DOHH2 (cell line): Measurements from ENCODE around the gene PIGL.

Experiments
- H3F3A ChIP-seq: fragments of 200-600 bp; sonication (generic), shearing (Covaris generic); 2 replicates; pipeline ENCODE4 v1.6.0; 2016; ENCODE audit warnings: antibody characterized with exemption, mild to moderate bottlenecking; ENCODE audit not compliant: control insufficient read depth, insufficient read depth
- H3K27ac ChIP-seq: fragments of 200-600 bp; sonication (generic); 2 replicates; pipeline ENCODE4 v1.5.1; 2014; ENCODE audit warnings: low read depth, mild to moderate bottlenecking, low read length, moderate library complexity
- H3K27me3 ChIP-seq: fragments of 200-600 bp; sonication (generic); 2 replicates; pipeline ENCODE4 v1.6.1; 2014; ENCODE audit warnings: mild to moderate bottlenecking, low read length, mixed read lengths; ENCODE audit not compliant: control insufficient read depth
- H3K36me3 ChIP-seq: fragments of 200-600 bp; sonication (generic); 2 replicates; pipeline ENCODE4 v1.6.1; 2014; ENCODE audit warnings: mild to moderate bottlenecking, low read length, moderate library complexity, mixed read lengths; ENCODE audit not compliant: control insufficient read depth
- H3K4me1 ChIP-seq: fragments of 200-600 bp; sonication (generic); 2 replicates; pipeline ENCODE4 v1.6.1; 2014; ENCODE audit warnings: mild to moderate bottlenecking, low read length, mixed read lengths; ENCODE audit not compliant: control insufficient read depth
- H3K4me2 ChIP-seq: fragments of 200-600 bp; sonication (generic); 2 replicates; pipeline ENCODE4 v1.6.0; 2014; ENCODE audit warnings: mild to moderate bottlenecking, low read length, moderate library complexity
- H3K4me3 ChIP-seq: fragments of 200-600 bp; sonication (generic); 2 replicates; pipeline ENCODE4 v1.5.1; 2014; ENCODE audit warnings: mild to moderate bottlenecking, low read length, mixed read lengths
- H3K79me2 ChIP-seq: fragments of 200-600 bp; sonication (generic); 2 replicates; pipeline ENCODE4 v1.6.1; 2014; ENCODE audit warnings: mild to moderate bottlenecking, low read length, mixed read lengths; ENCODE audit not compliant: control insufficient read depth
- H3K9me2 ChIP-seq: fragments of 200-600 bp; sonication (generic); replicated peaks from 2 replicates; pipeline ENCODE4 v1.6.1; 2014; ENCODE audit warnings: mild to moderate bottlenecking, low read length, mixed read lengths; ENCODE audit not compliant: control insufficient read depth
- H3K9me3 ChIP-seq: fragments of 200-600 bp; sonication (generic); 2 replicates; pipeline ENCODE4 v1.6.1; 2014; ENCODE audit warnings: antibody characterized with exemption, low read length, mixed read lengths; ENCODE audit not compliant: control insufficient read depth, insufficient read depth
- H4K20me1 ChIP-seq: fragments of 200-600 bp; sonication (generic); 2 replicates; pipeline ENCODE4 v1.6.0; 2014; ENCODE audit warnings: low read depth, mild to moderate bottlenecking, antibody characterized with exemption, low read length, moderate library complexity; ENCODE audit not compliant: control insufficient read depth, insufficient read depth
- CTCF ChIP-seq: fragments of 200-600 bp; sonication (generic); IDR thresholded peaks from one replicate; pipeline ENCODE4 v1.5.1; 2014; ENCODE audit warnings: antibody characterized with exemption, mild to moderate bottlenecking, low read depth, low read length; ENCODE audit not compliant: poor library complexity, severe bottlenecking
- EZH2phosphoT487 ChIP-seq: fragments of 200-600 bp; sonication (generic); IDR thresholded peaks from 2 replicates; pipeline ENCODE4 v1.6.1; 2017; ENCODE audit warnings: borderline replicate concordance, mild to moderate bottlenecking, antibody characterized with exemption, low read length, moderate library complexity, mixed read lengths

The PIGL gene

DNA sequence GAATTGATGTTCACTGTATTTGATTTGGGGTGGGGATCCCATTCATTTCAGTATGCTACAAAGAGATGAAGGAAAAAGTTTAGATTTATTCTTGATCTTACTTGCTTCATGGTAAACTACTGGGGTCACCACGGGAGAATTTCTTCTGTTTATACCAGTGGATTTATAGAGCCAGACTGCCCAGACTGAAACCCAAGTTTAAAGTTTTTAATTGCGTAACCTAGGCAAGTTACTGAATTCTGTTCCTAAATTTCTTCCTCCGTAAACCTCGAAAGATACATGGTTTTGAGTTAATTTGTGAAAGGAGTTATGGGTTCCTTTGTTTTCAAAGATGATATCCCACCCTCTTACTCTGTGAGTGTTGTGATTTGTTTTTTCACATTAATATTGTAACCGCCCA lies 26.4 kb downstream of the PIGL start:
- TF ChIP-seq EZH2phosphoT487 (no peak), CTCF (no peak)
- H3K79me2 ChIP-seq, result no peaks in the 10 kb centered on the region; the same call in none of the 2 replicates
- no peaks in the 10 kb centered on the region for H3K27me3 ChIP-seq
- no peaks in the 10 kb centered on the region for H3K36me3 ChIP-seq
- no peaks in the 10 kb centered on the region for H4K20me1 ChIP-seq
- no peaks in the 10 kb centered on the region for H3K4me1 ChIP-seq
- no peak overlapping the region for H3K27ac ChIP-seq
- no peak overlapping the region for H3K4me3 ChIP-seq
- H3K9me2 ChIP-seq, result no peaks in the 10 kb centered on the region
- no peak overlapping the region for H3K4me2 ChIP-seq
- H3K9me3 ChIP-seq, result no peaks in the 10 kb centered on the region
- peaks cover 5% of the 10 kb centered on the region; the same call in 1 of the 2 replicates for H3F3A ChIP-seq

DNA sequence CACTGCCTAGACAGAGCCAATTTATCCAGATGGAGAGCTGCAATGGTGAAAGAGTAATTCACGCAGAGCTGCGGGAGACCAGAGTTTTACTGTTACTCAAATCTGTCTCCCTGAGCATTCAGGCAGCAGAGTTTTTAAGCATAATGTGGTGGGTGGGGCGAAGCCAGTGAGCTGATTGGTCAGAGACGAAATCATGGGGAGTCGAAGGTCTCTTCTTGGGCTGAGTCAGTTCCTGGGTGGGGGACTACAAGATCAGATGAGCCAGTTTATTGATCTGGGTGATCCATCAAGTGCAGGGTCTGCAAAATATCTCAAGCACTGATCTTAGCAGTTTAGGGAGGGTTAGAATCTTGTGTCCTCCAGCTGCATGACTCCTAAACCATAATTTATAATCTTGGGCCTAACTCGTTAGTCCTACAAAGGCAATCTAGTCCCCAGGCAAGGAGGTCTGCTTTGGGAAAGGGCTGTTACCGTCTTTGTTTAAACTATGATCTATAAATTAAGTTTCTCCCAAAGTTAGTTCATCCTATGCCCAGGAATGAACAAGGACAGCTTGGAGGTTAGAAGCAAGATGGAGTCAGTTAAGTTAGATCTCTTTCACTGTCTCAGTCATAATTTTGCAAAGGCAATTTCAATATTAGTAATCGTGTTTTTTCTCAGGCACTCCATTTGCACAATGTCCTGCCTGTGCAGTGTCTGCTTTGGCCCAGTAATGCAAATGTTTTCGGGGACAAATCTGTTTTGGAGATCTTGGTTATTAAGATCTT lies 27.0 kb downstream of the PIGL start:
- Histone ChIP-seq H3K4me3 (no peak overlapping the region), H4K20me1 (no peaks in the 10 kb centered on the region), H3K4me1 (no peaks in the 10 kb centered on the region), H3K9me3 (no peaks in the 10 kb centered on the region), H3K36me3 (0 out of 2 replicates have a peak, but pooled peaks cover 3% of the 10 kb centered on the region), H3K9me2 (no peaks in the 10 kb centered on the region), H3K4me2 (no peak overlapping the region), H3F3A (peaks cover 5% of the 10 kb centered on the region; the same call in 1 of the 2 replicates), H3K27me3 (no peaks in the 10 kb centered on the region), H3K27ac (no peak overlapping the region), H3K79me2 (peaks cover 3% of the 10 kb centered on the region)
- TF ChIP-seq CTCF (no peak), EZH2phosphoT487 (no peak)

DNA sequence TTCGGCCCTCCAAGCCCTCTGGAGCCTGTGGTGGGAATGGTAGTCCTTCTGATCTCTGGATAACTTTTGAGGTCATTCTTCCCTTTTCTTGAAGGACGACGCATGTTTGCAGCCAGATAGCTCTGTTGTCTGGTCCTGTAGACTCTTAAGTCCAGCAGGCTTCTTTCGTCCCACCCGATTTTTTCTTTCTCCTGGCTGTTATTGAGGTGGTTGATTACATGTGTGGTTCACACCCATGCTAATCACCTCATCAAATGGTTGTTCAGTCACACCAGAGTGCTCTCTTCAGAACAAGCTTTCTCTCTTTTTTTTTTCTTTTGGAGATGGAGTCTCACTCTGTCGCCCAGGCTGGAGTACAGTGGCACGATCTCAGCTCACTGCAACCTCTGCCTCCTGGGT lies 30.6 kb downstream of the PIGL start:
- H3F3A ChIP-seq, result no peaks in the 10 kb centered on the region
- H3K36me3 ChIP-seq, result 0 out of 2 replicates have a peak, but pooled peaks cover 3% of the 10 kb centered on the region
- no peaks in the 10 kb centered on the region for H3K9me3 ChIP-seq
- no peak overlapping the region for H3K4me2 ChIP-seq
- no peaks in the 10 kb centered on the region for H3K9me2 ChIP-seq
- no peak overlapping the region for H3K4me3 ChIP-seq
- H3K27ac ChIP-seq, result no peak overlapping the region
- no peaks in the 10 kb centered on the region for H4K20me1 ChIP-seq
- TF ChIP-seq CTCF, result no peak
- TF ChIP-seq EZH2phosphoT487, result no peak
- H3K4me1 ChIP-seq, result no peaks in the 10 kb centered on the region
- H3K79me2 ChIP-seq, result peaks cover 3% of the 10 kb centered on the region; the same call in 1 of the 2 replicates
- no peaks in the 10 kb centered on the region for H3K27me3 ChIP-seq
